HuH-7 (cell line): Measurements from ENCODE around the gene C6orf47.

Source experiments
- DNase-seq: peaks from one replicate; pipeline ENCODE4 v3.0.0; 2011; ENCODE audit warnings: low spot score

The C6orf47 gene

DNA sequence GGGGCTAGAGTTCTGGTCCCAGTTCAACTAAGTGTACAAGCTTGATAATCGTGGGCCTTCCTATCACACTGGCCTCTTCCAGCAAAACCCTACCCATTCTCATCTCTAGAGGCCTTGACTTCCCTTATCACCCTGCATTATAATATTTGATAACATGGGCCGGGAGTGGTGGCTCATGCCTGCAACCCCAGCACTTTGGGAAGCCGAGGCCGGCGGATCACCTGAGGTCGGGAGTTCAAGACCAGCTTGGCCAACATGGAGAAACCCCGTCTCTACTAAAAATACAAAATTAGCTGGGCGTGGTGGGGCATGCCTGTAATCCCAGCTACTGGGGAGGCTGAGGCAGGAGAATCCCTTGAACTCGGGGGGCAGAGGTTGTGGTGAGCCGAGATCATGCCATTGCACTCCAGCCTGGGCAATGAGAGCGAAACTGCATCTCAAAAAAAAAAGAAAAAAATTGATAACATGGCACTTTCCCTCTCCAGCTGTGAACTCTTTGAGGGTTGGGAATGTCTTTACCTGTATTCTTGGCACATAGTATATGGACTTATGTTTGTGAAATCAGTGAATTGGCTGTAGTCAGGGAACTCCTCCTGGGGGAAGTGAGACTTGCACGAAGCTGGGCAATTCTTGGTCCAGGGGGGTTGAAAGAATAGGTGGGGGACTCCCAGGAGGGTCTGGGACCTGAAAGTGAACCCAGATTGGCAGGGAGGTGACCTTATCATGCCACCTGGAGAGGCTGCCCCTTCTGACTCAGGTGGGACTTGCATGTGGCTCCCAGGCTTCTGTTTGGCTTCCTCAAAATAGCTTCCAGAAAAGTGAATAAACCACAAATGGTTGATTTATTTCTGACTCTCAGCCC, 915 bp upstream of the C6orf47 start:
- DNase-seq = no peak

- DNase-seq = no peak
These were observed 763 bp downstream of the C6orf47 start for GRCh38 chr6:31659649-31660380.

- no peak for DNase-seq
These were observed 1.5 kb downstream of the C6orf47 start for GRCh38 chr6:31658983-31659648.

DNA sequence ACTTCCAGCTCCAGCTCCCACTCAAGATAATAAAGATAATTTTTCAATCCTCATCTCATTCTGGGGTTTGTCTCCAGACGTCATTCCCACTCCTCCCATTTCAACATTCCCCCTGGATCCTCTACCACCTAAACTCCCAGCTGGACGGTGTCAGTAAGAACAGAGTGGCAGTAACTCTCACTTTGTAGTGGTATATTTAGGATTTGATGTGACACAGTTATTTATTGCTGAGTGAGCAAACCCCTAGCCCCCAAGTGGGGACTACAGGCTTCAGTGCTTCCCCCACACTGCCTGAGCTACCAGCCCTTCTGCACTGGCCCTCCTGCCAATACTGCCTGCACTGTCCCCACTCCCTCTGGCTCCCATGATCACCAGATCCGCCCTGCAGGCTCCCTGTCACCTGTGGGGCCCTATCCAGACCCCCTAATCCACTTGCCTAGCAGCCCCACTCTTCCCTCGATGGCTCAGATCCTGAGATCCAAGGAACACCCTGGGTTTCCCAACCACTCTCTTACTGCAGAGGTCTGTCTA, 2.4 kb downstream of the C6orf47 start:
- no peak for DNase-seq

GRCh38 chr6:31657406-31658157, 3.0 kb downstream of the C6orf47 start:
- no peak for DNase-seq

GRCh38 chr6:31655349-31656237, 5.0 kb downstream of the C6orf47 start, which contains the start of gene APOM:
Gene APOM (plus strand): TSS chr6:31655894. CDS start chr6:31655967, 73 bp downstream.
- DNase-seq = peak; percentile 72

DNA sequence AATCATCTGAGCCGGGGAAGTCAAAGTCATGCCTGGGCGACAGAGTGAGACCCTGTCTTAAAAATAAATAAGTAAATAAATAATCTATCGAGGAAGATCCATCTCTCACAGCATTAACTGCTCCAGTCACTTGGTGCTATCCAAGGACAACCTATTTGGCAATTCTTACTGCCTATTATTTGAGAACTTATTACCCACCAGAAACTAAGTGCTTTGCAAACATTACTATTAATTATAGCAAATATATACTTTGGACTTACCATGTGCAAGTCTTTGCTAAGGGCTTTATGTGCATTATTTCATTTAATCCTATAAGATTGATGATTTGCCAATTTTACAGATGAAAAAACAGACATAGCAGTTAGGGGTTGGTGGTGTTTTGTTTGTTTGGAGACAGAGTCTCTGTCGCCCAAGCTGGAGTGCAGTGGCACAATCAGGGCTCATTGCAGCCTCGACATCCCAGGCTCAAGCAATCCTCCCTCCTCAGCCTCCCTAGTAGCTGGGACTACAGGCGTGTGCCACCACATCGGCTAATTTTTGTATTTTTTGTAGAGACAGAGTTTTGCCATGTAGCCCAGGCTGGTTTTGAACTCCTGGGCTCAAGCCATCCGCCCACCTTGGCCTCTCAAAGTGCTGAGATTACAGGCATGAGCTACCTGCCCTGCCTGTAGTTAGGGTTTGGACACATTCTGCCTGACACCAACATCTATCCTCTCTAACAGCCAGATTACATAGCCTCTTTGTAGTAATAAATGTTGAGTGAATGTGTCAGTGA, 5.8 kb downstream of the C6orf47 start:
- DNase-seq = no peak

- peak; percentile 89 for DNase-seq
These were observed 7.5 kb downstream of the C6orf47 start for GRCh38 chr6:31652925-31653724.

DNA sequence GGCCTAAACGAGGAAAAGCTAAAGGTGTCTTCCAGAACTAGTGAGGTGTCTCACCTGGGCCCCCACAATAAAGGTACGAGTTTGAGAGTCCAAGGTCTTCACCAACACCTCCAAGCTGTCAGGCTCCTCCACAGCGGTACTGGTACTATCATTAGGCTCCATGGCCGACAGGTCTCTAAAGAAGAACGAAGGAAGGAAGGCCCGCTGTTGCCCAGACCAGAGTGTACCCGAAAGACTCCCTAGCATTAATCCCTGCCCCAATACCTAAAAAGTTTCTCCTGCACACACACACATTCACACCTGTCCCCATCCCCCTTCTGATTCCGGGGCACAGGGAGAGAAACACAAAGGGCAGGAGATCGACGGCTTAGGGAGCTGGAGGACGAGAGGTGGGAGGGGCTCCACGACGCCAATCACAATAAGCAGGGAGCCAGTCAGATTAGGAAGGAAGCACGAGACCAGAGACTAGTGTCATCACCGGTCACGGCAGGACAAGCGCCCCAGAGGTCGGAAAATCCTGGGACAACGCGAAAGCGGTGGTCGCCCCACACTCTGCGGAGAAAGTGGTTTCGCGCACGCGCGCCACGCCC, 8.9 kb downstream of the C6orf47 start:
- peak; percentile 74 for DNase-seq

DNA sequence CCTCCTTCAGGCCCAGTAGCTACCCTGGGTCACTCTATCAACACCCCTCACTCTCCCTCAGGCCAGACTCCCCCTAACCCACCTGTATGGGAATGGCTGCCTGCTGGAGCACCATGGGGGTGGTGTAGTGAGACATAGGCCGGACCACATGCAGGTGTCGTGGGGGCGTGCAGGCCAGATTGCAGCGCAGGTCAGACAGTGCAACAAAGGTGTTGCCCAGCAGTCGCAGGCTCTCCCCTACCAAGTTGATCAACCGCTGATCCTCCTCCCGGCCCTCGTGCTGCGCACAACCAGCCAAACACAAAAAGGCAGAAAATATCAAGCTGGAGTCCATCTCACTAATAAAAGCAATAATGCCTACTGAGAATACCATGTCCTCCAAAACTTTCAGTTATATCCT, 15.3 kb downstream of the C6orf47 start:
- DNase-seq = no peak

- no peak for DNase-seq
These were observed 16.6 kb downstream of the C6orf47 start for GRCh38 chr6:31643818-31644454.

DNA sequence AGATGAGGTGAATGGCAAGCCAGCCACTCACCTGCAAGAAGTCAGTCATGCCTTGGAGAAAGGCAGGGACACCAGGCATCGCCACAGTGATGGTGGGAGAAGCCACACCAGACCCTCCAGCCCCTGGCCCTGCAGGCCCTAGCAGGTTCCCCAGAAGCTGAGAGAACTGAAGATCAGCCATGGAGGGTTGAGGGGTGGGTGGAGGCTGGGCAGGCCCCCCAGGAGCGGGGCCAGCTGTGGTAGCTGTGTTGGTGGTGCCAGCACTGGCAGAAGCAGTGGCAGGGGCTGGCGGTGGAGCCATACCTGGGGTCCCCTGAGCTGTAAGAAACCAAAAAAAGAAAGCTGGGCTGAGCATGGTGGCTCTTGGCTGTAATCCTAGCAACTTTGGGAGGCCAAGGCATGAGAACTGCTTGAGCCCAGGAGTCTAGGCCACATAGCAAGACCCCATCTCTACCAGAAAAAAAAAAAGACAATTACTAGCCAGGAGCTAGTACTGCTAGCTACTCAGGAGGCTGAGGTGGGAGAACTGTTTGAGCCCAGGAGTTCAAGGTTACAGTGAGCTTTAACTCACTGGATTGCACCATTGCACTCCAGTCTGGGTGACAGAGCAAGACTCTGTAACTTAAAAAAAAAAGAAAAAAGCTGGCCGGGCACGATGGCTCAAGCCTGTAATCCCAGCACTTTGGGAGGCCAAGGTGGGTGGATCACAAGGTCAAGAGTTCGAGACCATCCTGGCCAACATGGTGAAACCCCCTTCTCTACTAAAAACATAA, 17.6 kb downstream of the C6orf47 start:
- no peak for DNase-seq

DNA sequence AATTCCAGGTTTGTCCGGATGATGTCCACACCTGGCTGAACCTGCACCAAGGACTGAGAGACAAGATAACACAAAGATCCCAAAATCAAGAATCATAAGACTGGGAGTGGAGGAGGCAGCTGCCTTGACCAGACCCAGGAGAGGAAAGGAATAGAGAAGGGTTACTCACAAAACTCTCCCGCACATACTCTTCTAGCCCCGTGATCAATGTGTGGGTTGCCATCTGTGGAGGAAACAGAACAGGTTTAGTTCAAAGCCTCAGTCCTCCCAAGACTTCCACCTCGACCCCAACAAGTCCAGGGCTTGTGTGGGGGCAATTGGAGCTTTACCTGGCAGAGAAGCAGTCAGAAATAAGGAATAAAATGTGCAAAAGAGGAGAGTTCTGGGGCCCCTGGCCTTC, 19.2 kb downstream of the C6orf47 start:
- DNase-seq = no peak

- DNase-seq = no peak
These were observed 20.0 kb downstream of the C6orf47 start for GRCh38 chr6:31640612-31641011.

GRCh38 chr6:31639449-31639861, 21.1 kb downstream of the C6orf47 start:
- DNase-seq = no peak

- DNase-seq = no peak
These were observed 21.5 kb downstream of the C6orf47 start for GRCh38 chr6:31639043-31639442.
